ENCODE data around the gene ARHGAP18.

The ARHGAP18 gene

GRCh38 chr6:129708496-129709195 is 1.3 kb downstream of the ARHGAP18 start:
- H3K27me3 ChIP-seq (replicated peaks), result no peaks in the 10 kb centered on the region
- H3K36me3 ChIP-seq (replicated peaks), result peaks cover 4% of the 10 kb centered on the region
- peak overlapping the region; percentile 86 for H3K4me3 ChIP-seq (ENCODE audit: low read depth, low read length)
- no peak overlapping the region for H3K27ac ChIP-seq
- no peak for TF ChIP-seq CTCF (IDR thresholded peaks at IDR 0.05; ENCODE audit: low read depth, low read length, missing control alignments)
- in situ Hi-C loops (cut with HindIII; ENCODE audit: low pct_ligation_motif_present, low sequenced_read_pairs), result no loop called here
- no peak for DNase-seq

- in situ Hi-C loops (cut with HindIII; ENCODE audit: low pct_ligation_motif_present, low sequenced_read_pairs), result no loop called here
- no peaks in the 10 kb centered on the region for H3K27me3 ChIP-seq (replicated peaks)
- peaks cover 4% of the 10 kb centered on the region for H3K36me3 ChIP-seq (replicated peaks)
- no peak for DNase-seq
- peak overlapping the region; percentile 86 for H3K4me3 ChIP-seq (ENCODE audit: low read depth, low read length)
- TF ChIP-seq CTCF (IDR thresholded peaks at IDR 0.05; ENCODE audit: low read depth, low read length, missing control alignments), result no peak
- H3K27ac ChIP-seq, result no peak overlapping the region
Measured at GRCh38 chr6:129707882-129708495, 2.0 kb downstream of the ARHGAP18 start.

DNA sequence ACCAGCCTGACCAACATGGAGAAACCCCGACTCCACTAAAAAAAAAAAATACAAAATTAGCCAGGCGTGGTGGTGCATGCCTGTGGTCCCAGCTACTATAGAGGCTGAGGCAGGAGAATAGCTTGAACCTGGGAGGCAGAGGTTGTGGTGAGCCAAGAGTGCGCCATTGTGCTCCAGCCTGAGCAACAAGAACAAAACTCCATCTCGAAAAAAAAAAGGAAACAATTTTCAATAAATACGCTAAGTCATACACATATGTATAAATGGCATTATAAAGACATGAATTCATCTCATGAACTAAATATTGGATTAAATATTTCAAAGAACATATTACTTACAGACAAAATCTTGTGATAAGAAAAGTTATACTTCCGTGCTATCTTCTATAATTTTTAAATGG is 2.9 kb downstream of the ARHGAP18 start:
- Histone ChIP-seq H3K27me3 (replicated peaks) (no peaks in the 10 kb centered on the region), H3K4me3 (ENCODE audit: low read depth, low read length) (no peak overlapping the region), H3K36me3 (replicated peaks) (peaks cover 4% of the 10 kb centered on the region), H3K27ac (no peak overlapping the region)
- in situ Hi-C loops (cut with HindIII; ENCODE audit: low pct_ligation_motif_present, low sequenced_read_pairs), result no loop called here
- no peak for DNase-seq
- TF ChIP-seq CTCF (IDR thresholded peaks at IDR 0.05; ENCODE audit: low read depth, low read length, missing control alignments), result no peak

DNA sequence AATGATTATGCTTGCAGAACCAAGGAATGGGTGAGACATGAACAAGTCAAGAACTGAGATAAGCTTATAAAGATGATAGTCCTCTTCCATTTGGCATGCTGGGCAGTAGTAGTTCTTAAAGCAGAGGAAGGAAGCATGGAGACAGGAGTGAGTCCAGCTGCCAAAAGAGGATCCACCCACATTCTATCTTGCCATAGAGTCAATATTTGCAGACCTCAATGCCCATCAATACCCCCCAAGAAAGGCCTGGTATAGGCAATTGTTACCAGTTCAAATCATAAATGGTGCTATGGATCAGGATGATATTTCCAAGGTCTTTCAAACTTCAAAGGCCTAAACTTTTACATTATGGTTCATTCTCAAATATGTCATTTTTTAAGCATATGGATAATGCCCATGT is 4.8 kb downstream of the ARHGAP18 start:
- no peak for TF ChIP-seq CTCF (IDR thresholded peaks at IDR 0.05; ENCODE audit: low read depth, low read length, missing control alignments)
- peaks cover 4% of the 10 kb centered on the region for H3K36me3 ChIP-seq (replicated peaks)
- in situ Hi-C loops (cut with HindIII; ENCODE audit: low pct_ligation_motif_present, low sequenced_read_pairs), result no loop called here
- no peak overlapping the region for H3K27ac ChIP-seq
- no peak for DNase-seq
- H3K4me3 ChIP-seq (ENCODE audit: low read depth, low read length), result no peak overlapping the region
- no peaks in the 10 kb centered on the region for H3K27me3 ChIP-seq (replicated peaks)

DNA sequence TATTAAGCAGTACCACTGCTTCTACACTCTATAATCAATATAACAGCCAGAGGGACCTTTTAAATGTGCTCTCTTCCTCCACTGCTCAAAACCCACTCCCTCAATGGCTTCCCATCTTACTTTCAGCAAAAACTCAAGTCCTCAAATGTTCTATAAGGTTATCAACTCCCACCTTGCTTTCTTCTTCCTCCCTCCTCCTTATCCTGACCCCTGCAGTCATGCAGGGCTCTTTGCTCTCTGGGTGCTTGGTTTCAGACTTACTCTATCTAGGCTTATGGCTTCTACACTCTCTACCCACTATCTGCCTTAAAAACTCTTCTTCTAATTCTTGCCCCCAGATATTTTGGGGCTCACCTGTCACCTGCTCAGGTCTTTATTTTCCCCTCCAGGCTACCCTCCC is 5.3 kb downstream of the ARHGAP18 start:
- Histone ChIP-seq H3K27ac (no peak overlapping the region), H3K27me3 (replicated peaks) (no peaks in the 10 kb centered on the region), H3K36me3 (replicated peaks) (peaks cover 4% of the 10 kb centered on the region), H3K4me3 (ENCODE audit: low read depth, low read length) (no peak overlapping the region)
- no peak for DNase-seq
- TF ChIP-seq CTCF (IDR thresholded peaks at IDR 0.05; ENCODE audit: low read depth, low read length, missing control alignments), result no peak
- in situ Hi-C loops (cut with HindIII; ENCODE audit: low pct_ligation_motif_present, low sequenced_read_pairs), result no loop called here
